Suprapubic skin (tissue), 4 donors: ENCODE data around the gene FLNA.

Experiments
- POLR2A ChIP-seq, 2 donors: fragments of 450-650 bp; IDR thresholded peaks; one replicate each; pipeline ENCODE4 v1.6.1; 2017; ENCODE audit warnings: antibody characterized with exemption in 2 of 2, mild to moderate bottlenecking in 2 of 2, moderate library complexity in 2 of 2
- POLR2AphosphoS5 ChIP-seq, 3 donors: sonication (generic); formaldehyde crosslinking; IDR thresholded peaks; one replicate each; pipeline ENCODE4 v1.6.1; 2017; ENCODE audit warnings: antibody characterized with exemption in 3 of 3
- TF ChIP-seq, protein P1 (sequence below), 2 donors: fragments of 200-600 bp in 1 of 2; fragments of 450-650 bp in 1 of 2; sonication (generic) in 1 of 2; IDR thresholded peaks; one replicate each; pipeline ENCODE4 v1.5.1; 2016 to 2019; ENCODE audit warnings: antibody characterized with exemption in 2 of 2, mild to moderate bottlenecking in 1 of 2, moderate library complexity in 1 of 2

DNA sequence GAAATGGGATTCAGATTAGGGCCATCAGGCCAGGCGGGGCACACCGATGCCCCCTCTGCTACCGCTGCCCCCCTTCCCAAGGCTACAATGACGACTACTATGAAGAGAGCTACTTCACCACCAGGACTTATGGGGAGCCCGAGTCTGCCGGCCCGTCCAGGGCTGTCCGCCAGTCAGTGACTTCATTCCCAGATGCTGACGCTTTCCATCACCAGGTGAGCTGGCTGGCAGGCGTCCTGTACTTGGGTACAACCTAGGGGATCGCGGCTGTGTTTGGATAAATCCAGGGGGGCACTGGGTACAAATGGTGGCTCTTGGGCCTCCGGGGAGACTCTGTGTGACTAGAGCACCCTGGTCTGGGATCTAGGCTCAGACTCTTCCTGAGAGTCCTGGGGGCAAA, 5.7 kb upstream of the FLNA start:
- TF ChIP-seq, protein P1, sequence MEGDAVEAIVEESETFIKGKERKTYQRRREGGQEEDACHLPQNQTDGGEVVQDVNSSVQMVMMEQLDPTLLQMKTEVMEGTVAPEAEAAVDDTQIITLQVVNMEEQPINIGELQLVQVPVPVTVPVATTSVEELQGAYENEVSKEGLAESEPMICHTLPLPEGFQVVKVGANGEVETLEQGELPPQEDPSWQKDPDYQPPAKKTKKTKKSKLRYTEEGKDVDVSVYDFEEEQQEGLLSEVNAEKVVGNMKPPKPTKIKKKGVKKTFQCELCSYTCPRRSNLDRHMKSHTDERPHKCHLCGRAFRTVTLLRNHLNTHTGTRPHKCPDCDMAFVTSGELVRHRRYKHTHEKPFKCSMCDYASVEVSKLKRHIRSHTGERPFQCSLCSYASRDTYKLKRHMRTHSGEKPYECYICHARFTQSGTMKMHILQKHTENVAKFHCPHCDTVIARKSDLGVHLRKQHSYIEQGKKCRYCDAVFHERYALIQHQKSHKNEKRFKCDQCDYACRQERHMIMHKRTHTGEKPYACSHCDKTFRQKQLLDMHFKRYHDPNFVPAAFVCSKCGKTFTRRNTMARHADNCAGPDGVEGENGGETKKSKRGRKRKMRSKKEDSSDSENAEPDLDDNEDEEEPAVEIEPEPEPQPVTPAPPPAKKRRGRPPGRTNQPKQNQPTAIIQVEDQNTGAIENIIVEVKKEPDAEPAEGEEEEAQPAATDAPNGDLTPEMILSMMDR (IDR thresholded peaks at IDR 0.05): no peak
- TF ChIP-seq POLR2A (IDR thresholded peaks at IDR 0.05) (no peak), POLR2AphosphoS5 (IDR thresholded peaks at IDR 0.05) (no peak)
